Body of pancreas (tissue), 4 donors: ENCODE results near the gene AMBN.

ENCODE experiments used
- CTCF ChIP-seq, 7 experiments: fragments of 450-650 bp in 4 of 7; fragments of 200-600 bp in 3 of 7; sonication (generic) in 3 of 7; IDR thresholded peaks; one replicate each; pipeline ENCODE4 v1.5.1; 2016 to 2019; ENCODE audit warnings: antibody characterized with exemption in 7 of 7
- POLR2A ChIP-seq, 3 donors: fragments of 450-650 bp; IDR thresholded peaks; one replicate each; pipeline ENCODE4 v1.6.1; 2016; ENCODE audit warnings: antibody characterized with exemption in 3 of 3, mild to moderate bottlenecking in 2 of 3

DNA sequence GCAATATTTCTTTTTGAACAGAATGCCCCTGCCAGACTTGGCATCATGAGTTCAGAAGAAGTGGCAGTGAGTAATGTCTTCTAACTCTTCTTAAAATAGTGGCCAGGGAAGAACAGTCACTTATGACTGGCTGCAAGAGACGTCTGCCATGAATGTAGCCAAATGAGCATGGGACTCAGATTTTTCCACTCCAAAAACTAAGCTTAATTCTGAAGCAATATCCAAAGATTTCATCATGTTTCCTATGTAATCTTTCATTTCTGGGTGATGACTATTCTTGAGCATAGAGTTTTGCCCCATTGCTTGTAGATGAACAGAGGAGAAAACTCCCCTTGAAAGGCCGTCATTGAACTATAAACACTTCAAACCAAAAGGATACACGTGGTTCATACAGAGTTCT, 11.8 kb downstream of the AMBN start:
- TF ChIP-seq CTCF (IDR thresholded peaks at IDR 0.05) = no peak
- TF ChIP-seq POLR2A (IDR thresholded peaks at IDR 0.05) = no peak
